ENCODE data around the gene NEIL3.

Gene NEIL3

GRCh38 chr4:177266506-177266905, 43.2 kb upstream of the NEIL3 start:
- no peak overlapping the region for H2BK12ac ChIP-seq (ENCODE audit: low read length)

GRCh38 chr4:177267911-177268310, 41.8 kb upstream of the NEIL3 start:
- no CpG with 5 or more reads among the region's 3 CpGs for WGBS (ENCODE audit: extremely low coverage, insufficient coverage, insufficient read length)

More at GRCh38 chr4:177266506-177266905, 43.2 kb upstream of the NEIL3 start:
- no peak overlapping the region for H3K4me3 ChIP-seq (ENCODE audit: low read depth, low read length)
- no peak overlapping the region for H2AFZ ChIP-seq (ENCODE audit: insufficient read depth, low read length, poor library complexity)
- no peak for DNase-seq
- H3K18ac ChIP-seq (ENCODE audit: low read length), result no peak overlapping the region
- H3K79me2 ChIP-seq (ENCODE audit: control insufficient read depth, insufficient read depth, low read length, poor library complexity), result no peaks in the 10 kb centered on the region
- no peak overlapping the region for H3K27ac ChIP-seq (ENCODE audit: low read depth, low read length)
- H3K23ac ChIP-seq (ENCODE audit: low read length), result no peak overlapping the region
- no peak overlapping the region for H3K9ac ChIP-seq (ENCODE audit: low read length)
- no peak overlapping the region for H2BK5ac ChIP-seq (ENCODE audit: low read depth, low read length, poor library complexity)
- H4K12ac ChIP-seq (ENCODE audit: low read depth, low read length), result no peak overlapping the region
- WGBS (ENCODE audit: extremely low coverage, insufficient coverage, insufficient read length), result no CpG with 5 or more reads among the region's 1 CpG
- no peak overlapping the region for H2AK5ac ChIP-seq (ENCODE audit: low read length)
- no peaks in the 10 kb centered on the region for H3K4me1 ChIP-seq (ENCODE audit: control insufficient read depth in 1 of 2, insufficient read depth in 2 of 2, low read length in 2 of 2)
- H3K36me3 ChIP-seq (ENCODE audit: control insufficient read depth in 1 of 2, insufficient read depth in 2 of 2, low read length in 2 of 2), result no peaks in the 10 kb centered on the region
- no peak overlapping the region for H3K14ac ChIP-seq (ENCODE audit: low read length)
- no peaks in the 10 kb centered on the region for H3K79me1 ChIP-seq (ENCODE audit: low read length)
- H4K8ac ChIP-seq (ENCODE audit: low read depth, low read length), result no peak overlapping the region
- no peak overlapping the region for H3K4ac ChIP-seq (ENCODE audit: low read depth, low read length)
- no peaks in the 10 kb centered on the region for H3K27me3 ChIP-seq (ENCODE audit: insufficient read depth, low read length)
- H4K91ac ChIP-seq (ENCODE audit: low read depth, low read length), result no peak overlapping the region
- H3K9me3 ChIP-seq (ENCODE audit: insufficient read depth, low read depth, low read length), result no peaks in the 10 kb centered on the region
- H3K4me2 ChIP-seq (ENCODE audit: low read length), result no peak overlapping the region
- no peak overlapping the region for H2BK120ac ChIP-seq (ENCODE audit: insufficient read depth, low read length, poor library complexity)

GRCh38 chr4:177271091-177271490, 38.6 kb upstream of the NEIL3 start:
- H3K36me3 ChIP-seq (ENCODE audit: control insufficient read depth in 1 of 2, insufficient read depth in 2 of 2, low read length in 2 of 2), result no peaks in the 10 kb centered on the region
- no peak overlapping the region for H4K8ac ChIP-seq (ENCODE audit: low read depth, low read length)
- H4K12ac ChIP-seq (ENCODE audit: low read depth, low read length), result no peak overlapping the region
- H2BK12ac ChIP-seq (ENCODE audit: low read length), result no peak overlapping the region
- no peak overlapping the region for H3K27ac ChIP-seq (ENCODE audit: low read depth, low read length)
- no peak overlapping the region for H4K91ac ChIP-seq (ENCODE audit: low read depth, low read length)
- no peak overlapping the region for H3K23ac ChIP-seq (ENCODE audit: low read length)
- H2AFZ ChIP-seq (ENCODE audit: insufficient read depth, low read length, poor library complexity), result no peak overlapping the region
- no peak overlapping the region for H3K9ac ChIP-seq (ENCODE audit: low read length)
- no peak overlapping the region for H3K4ac ChIP-seq (ENCODE audit: low read depth, low read length)
- no peak overlapping the region for H2BK120ac ChIP-seq (ENCODE audit: insufficient read depth, low read length, poor library complexity)
- no peak overlapping the region for H3K14ac ChIP-seq (ENCODE audit: low read length)
- no peak overlapping the region for H3K18ac ChIP-seq (ENCODE audit: low read length)
- H3K4me2 ChIP-seq (ENCODE audit: low read length), result no peak overlapping the region
- no peak overlapping the region for H3K4me3 ChIP-seq (ENCODE audit: low read depth, low read length)
- H3K79me2 ChIP-seq (ENCODE audit: control insufficient read depth, insufficient read depth, low read length, poor library complexity), result no peaks in the 10 kb centered on the region
- no peak overlapping the region for H2AK5ac ChIP-seq (ENCODE audit: low read length)
- no peaks in the 10 kb centered on the region for H3K79me1 ChIP-seq (ENCODE audit: low read length)
- H3K9me3 ChIP-seq (ENCODE audit: insufficient read depth, low read depth, low read length), result no peaks in the 10 kb centered on the region
- H2BK5ac ChIP-seq (ENCODE audit: low read depth, low read length, poor library complexity), result no peak overlapping the region
- no CpG with 5 or more reads among the region's 1 CpG for WGBS (ENCODE audit: extremely low coverage, insufficient coverage, insufficient read length)
- no peaks in the 10 kb centered on the region for H3K4me1 ChIP-seq (ENCODE audit: control insufficient read depth in 1 of 2, insufficient read depth in 2 of 2, low read length in 2 of 2)
- no peak for DNase-seq
- no peaks in the 10 kb centered on the region for H3K27me3 ChIP-seq (ENCODE audit: insufficient read depth, low read length)

More at GRCh38 chr4:177267911-177268310, 41.8 kb upstream of the NEIL3 start:
- H3K27me3 ChIP-seq (ENCODE audit: insufficient read depth, low read length), result no peaks in the 10 kb centered on the region
- H2BK5ac ChIP-seq (ENCODE audit: low read depth, low read length, poor library complexity), result no peak overlapping the region
- no peak overlapping the region for H2AFZ ChIP-seq (ENCODE audit: insufficient read depth, low read length, poor library complexity)
- H3K36me3 ChIP-seq (ENCODE audit: control insufficient read depth in 1 of 2, insufficient read depth in 2 of 2, low read length in 2 of 2), result no peaks in the 10 kb centered on the region
- DNase-seq, result no peak
- H3K79me1 ChIP-seq (ENCODE audit: low read length), result no peaks in the 10 kb centered on the region
- H3K4me1 ChIP-seq (ENCODE audit: control insufficient read depth in 1 of 2, insufficient read depth in 2 of 2, low read length in 2 of 2), result no peaks in the 10 kb centered on the region
- no peak overlapping the region for H3K14ac ChIP-seq (ENCODE audit: low read length)
- no peak overlapping the region for H3K4me3 ChIP-seq (ENCODE audit: low read depth, low read length)
- H2BK12ac ChIP-seq (ENCODE audit: low read length), result no peak overlapping the region
- H3K9ac ChIP-seq (ENCODE audit: low read length), result no peak overlapping the region
- H4K12ac ChIP-seq (ENCODE audit: low read depth, low read length), result no peak overlapping the region
- no peak overlapping the region for H4K8ac ChIP-seq (ENCODE audit: low read depth, low read length)
- H4K91ac ChIP-seq (ENCODE audit: low read depth, low read length), result no peak overlapping the region
- no peak overlapping the region for H3K18ac ChIP-seq (ENCODE audit: low read length)
- no peak overlapping the region for H3K4ac ChIP-seq (ENCODE audit: low read depth, low read length)
- no peak overlapping the region for H3K27ac ChIP-seq (ENCODE audit: low read depth, low read length)
- no peak overlapping the region for H2BK120ac ChIP-seq (ENCODE audit: insufficient read depth, low read length, poor library complexity)
- H3K4me2 ChIP-seq (ENCODE audit: low read length), result no peak overlapping the region
- no peak overlapping the region for H3K23ac ChIP-seq (ENCODE audit: low read length)
- H3K79me2 ChIP-seq (ENCODE audit: control insufficient read depth, insufficient read depth, low read length, poor library complexity), result no peaks in the 10 kb centered on the region
- no peak overlapping the region for H2AK5ac ChIP-seq (ENCODE audit: low read length)
- H3K9me3 ChIP-seq (ENCODE audit: insufficient read depth, low read depth, low read length), result no peaks in the 10 kb centered on the region

GRCh38 chr4:177271915-177272766, 37.5 kb upstream of the NEIL3 start:
- H3K9ac ChIP-seq (ENCODE audit: low read length), result no peak overlapping the region
- H4K12ac ChIP-seq (ENCODE audit: low read depth, low read length), result no peak overlapping the region
- no peak overlapping the region for H3K27ac ChIP-seq (ENCODE audit: low read depth, low read length)
- H3K18ac ChIP-seq (ENCODE audit: low read length), result no peak overlapping the region
- H3K4me3 ChIP-seq (ENCODE audit: low read depth, low read length), result no peak overlapping the region
- no peak overlapping the region for H2BK12ac ChIP-seq (ENCODE audit: low read length)
- no peak overlapping the region for H2BK5ac ChIP-seq (ENCODE audit: low read depth, low read length, poor library complexity)
- no peaks in the 10 kb centered on the region for H3K36me3 ChIP-seq (ENCODE audit: control insufficient read depth in 1 of 2, insufficient read depth in 2 of 2, low read length in 2 of 2)
- H3K27me3 ChIP-seq (ENCODE audit: insufficient read depth, low read length), result no peaks in the 10 kb centered on the region
- no peaks in the 10 kb centered on the region for H3K9me3 ChIP-seq (ENCODE audit: insufficient read depth, low read depth, low read length)
- H2AFZ ChIP-seq (ENCODE audit: insufficient read depth, low read length, poor library complexity), result no peak overlapping the region
- no CpG with 5 or more reads among the region's 10 CpGs for WGBS (ENCODE audit: extremely low coverage, insufficient coverage, insufficient read length)
- no peak overlapping the region for H4K91ac ChIP-seq (ENCODE audit: low read depth, low read length)
- DNase-seq, result no peak
- no peak overlapping the region for H3K23ac ChIP-seq (ENCODE audit: low read length)
- H2AK5ac ChIP-seq (ENCODE audit: low read length), result no peak overlapping the region
- H3K79me1 ChIP-seq (ENCODE audit: low read length), result no peaks in the 10 kb centered on the region
- H2BK120ac ChIP-seq (ENCODE audit: insufficient read depth, low read length, poor library complexity), result no peak overlapping the region
- no peaks in the 10 kb centered on the region for H3K79me2 ChIP-seq (ENCODE audit: control insufficient read depth, insufficient read depth, low read length, poor library complexity)
- no peak overlapping the region for H3K4me2 ChIP-seq (ENCODE audit: low read length)
- no peaks in the 10 kb centered on the region for H3K4me1 ChIP-seq (ENCODE audit: control insufficient read depth in 1 of 2, insufficient read depth in 2 of 2, low read length in 2 of 2)
- H3K14ac ChIP-seq (ENCODE audit: low read length), result no peak overlapping the region
- H3K4ac ChIP-seq (ENCODE audit: low read depth, low read length), result no peak overlapping the region
- H4K8ac ChIP-seq (ENCODE audit: low read depth, low read length), result no peak overlapping the region

All from trophoblast cell (in vitro differentiated cells and primary cell).